Erythroblast (primary cell): ENCODE data around the gene KDM2A.
"Not testable (repeated sequence)": the region's sequence is repeated elsewhere in the genome, so short reads cannot be mapped to it uniquely, and the experiment has no call there.

ENCODE experiments used
- DNase-seq, 2 experiments: peaks; one replicate each; lab custom pipeline; 2025; lab: John Stamatoyannopoulos, UW
- GATA1 ChIP-seq: IDR thresholded peaks from 2 replicates; pipeline ENCODE4 v1.6.1; 2011; ENCODE audit warnings: low read depth, mild to moderate bottlenecking, control low read depth, low read length, moderate library complexity
- POLR2A ChIP-seq: IDR thresholded peaks from 2 replicates; pipeline ENCODE4 v1.6.1; 2011; ENCODE audit warnings: mild to moderate bottlenecking, low read length

The KDM2A gene

GRCh38 chr11:67174311-67174710 lies 55.2 kb downstream of the KDM2A start:
- no peak for DNase-seq
- no peak for TF ChIP-seq GATA1
- TF ChIP-seq POLR2A, result no peak

DNA sequence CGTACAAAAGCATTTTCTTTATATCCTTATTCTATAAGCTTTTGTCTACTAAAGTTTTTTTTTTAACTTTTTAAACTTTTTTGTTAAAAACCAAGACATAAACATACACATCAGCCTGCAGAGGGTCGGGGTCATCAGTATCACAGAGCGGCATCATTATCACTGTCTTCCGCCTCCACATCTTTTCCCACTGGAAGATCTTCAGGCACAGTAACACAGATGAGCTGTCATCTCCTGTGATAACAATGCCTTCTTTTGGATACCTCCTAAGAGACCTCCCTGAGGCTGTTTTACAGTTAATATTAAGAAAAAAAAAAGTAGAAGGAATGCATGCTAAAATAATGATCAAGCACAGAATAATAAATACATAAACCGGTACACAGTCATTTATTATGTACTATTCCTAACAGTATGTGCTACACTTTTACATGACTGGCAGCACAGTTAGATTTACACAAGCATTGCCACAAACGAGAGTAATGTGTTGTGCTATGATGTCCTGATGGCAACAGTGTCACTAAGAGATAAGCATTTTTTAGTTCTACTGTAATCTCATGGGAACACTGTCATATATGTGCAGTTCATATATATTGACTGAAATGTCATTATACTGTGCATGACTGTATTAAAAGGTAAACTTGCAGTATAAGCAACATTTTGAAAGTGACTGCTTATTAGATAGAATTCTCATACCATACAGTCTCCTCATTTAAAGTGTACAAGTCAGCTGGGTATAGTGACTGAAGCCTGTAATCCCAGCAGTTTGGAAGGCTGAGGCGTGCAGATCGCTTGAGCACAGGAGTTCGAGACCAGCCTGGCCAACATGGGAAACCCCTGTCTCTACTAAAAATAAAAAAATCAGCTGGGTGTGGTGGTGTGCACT lies 58.6 kb downstream of the KDM2A start:
- no peak for TF ChIP-seq GATA1
- no peak for TF ChIP-seq POLR2A
- peak; percentile 74 to 88 for DNase-seq

- DNase-seq, result no peak
- TF ChIP-seq POLR2A (no peak), GATA1 (no peak)
These were observed 59.4 kb downstream of the KDM2A start for GRCh38 chr11:67178421-67178820.

DNA sequence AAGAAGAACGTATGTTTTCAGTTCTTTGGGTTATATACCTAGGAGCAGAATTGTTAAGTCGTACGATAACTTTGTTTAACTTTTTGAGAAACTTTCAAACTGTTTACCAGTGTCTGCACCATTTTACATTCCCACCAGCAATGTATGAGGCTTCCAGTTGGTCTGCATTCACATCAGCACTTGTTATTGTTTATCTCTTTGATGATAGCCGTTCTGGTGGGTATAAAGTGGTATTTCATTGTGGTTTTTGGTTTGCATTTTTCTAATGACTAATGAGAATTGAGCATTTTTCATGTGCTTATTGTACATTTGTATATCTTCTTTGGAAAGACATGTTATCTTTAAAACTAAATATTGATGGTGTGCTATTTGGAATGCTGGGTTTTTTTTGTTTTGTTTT lies 59.8 kb downstream of the KDM2A start:
- TF ChIP-seq GATA1 (no peak), POLR2A (no peak)
- DNase-seq, result no peak

DNA sequence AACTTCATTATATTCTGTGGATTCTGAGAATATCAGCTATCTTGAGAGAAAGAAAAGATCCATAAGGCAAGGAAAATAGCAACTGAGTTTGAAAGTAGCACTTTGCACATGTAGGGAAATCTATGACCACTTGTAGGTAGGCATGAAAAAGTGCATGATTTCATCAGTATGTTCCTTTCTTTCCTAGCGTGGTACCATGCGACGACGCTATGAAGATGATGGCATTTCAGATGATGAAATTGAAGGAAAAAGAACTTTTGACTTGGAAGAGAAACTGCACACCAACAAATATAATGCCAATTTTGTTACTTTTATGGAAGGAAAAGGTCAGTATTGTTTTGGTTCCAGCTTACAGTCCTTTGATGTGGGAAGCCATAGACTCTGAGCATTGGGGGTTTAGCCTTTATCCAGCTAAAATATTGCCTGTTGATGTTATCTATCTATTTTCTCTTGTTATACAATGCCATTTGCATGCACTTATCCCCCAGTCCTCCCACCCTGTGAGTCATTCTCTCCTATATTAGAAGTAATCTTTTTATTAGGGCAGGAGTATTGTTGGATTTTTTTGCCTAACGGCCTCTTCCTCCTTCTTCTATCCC lies 60.9 kb downstream of the KDM2A start:
- TF ChIP-seq GATA1 (no peak), POLR2A (no peak)
- DNase-seq, result no peak

- DNase-seq, result no peak
- TF ChIP-seq POLR2A (no peak), GATA1 (no peak)
These were observed 75.0 kb downstream of the KDM2A start for GRCh38 chr11:67194096-67194495.

DNA sequence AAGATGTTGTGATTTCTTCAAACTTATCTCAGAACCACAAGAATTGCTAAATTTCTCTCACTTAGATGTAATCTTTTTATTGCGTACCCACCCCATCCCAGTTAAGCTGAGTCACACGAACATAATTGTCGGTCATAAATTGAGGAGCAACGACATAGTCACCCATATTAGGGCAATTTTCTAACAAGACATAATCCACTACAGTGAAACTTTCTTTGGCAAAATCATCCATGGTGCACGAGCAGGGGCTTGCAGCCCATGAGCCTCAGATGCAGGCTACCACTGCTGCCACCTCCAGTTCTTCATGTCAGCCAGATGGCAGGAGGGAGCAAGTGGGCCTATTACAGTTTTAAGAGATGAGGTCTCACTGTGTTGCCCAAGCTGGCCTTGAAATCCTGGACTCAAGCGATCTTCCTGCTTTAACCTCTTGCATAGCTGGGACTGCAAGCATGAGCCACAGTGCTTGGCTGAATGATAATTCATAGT lies 77.0 kb downstream of the KDM2A start:
- DNase-seq, result no peak
- TF ChIP-seq GATA1 (no peak), POLR2A (no peak)

GRCh38 chr11:67197606-67198005 lies 78.5 kb downstream of the KDM2A start:
- no peak for DNase-seq
- TF ChIP-seq POLR2A (no peak), GATA1 (no peak)

DNA sequence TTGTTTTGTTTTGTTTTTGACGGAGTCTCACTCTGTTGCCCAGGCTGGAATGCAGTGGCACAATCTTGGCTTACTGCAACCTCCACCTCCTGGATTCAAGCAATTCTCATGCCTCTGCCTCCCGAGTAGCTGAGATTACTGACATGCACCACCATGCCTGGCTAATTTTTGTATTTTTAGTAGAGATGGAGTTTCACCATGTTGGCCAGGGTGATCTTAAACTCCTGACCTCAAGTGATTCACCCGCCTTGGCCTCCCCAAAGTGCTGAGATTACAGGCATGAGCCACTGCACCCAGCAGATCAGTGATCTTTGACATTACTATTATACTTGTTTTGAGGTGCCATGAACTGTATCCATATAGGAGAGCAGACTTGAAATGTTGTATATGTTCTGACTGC lies 79.7 kb downstream of the KDM2A start:
- DNase-seq, result not testable (repeated sequence)

- TF ChIP-seq GATA1 (no peak), POLR2A (no peak)
- no peak for DNase-seq
These were observed 80.7 kb downstream of the KDM2A start for GRCh38 chr11:67199751-67200150.

DNA sequence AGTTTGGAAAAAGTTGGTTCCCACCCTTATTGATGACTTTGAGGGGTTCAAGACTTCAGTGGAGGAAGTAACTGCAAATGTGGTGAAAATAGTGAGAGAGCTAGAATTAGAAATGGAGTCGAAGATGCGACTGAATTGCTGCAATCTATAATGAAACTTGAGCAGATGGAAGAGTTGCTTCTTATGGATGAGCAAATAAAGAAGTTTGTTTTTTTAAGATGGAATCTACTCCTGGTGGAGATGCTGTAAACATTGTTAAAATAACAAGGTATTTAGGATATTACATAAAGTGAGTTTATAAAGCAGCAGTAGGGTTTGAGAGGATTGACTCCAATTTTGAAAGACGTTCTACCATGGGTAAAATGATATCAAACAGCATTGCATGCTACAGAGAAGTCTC lies 83.0 kb downstream of the KDM2A start:
- TF ChIP-seq GATA1 (no peak), POLR2A (no peak)

GRCh38 chr11:67204822-67205221 lies 85.8 kb downstream of the KDM2A start:
- DNase-seq, result no peak
- TF ChIP-seq POLR2A, result no peak
- no peak for TF ChIP-seq GATA1

More for the DNA sequence above, 83.0 kb downstream of the KDM2A start:
- no peak for DNase-seq

DNA sequence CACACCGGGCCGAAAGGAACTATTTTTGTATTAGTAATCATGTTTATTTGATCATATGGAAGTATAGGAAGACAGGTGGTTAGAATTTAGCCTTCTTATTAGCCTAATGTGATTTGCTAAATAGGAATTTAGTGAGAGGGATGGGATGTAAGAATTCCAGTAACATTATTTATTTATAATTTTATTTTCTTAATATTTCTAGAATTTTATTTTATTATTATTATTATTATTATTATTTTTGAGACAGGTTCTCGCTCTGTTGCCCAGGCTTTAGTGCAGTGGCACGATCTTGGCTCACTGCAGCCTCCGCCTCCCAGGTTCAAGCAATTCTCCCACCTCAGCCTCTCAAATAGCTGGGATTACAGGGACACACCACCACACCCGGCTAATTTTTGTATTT lies 90.2 kb downstream of the KDM2A start:
- not testable (repeated sequence) for DNase-seq

DNA sequence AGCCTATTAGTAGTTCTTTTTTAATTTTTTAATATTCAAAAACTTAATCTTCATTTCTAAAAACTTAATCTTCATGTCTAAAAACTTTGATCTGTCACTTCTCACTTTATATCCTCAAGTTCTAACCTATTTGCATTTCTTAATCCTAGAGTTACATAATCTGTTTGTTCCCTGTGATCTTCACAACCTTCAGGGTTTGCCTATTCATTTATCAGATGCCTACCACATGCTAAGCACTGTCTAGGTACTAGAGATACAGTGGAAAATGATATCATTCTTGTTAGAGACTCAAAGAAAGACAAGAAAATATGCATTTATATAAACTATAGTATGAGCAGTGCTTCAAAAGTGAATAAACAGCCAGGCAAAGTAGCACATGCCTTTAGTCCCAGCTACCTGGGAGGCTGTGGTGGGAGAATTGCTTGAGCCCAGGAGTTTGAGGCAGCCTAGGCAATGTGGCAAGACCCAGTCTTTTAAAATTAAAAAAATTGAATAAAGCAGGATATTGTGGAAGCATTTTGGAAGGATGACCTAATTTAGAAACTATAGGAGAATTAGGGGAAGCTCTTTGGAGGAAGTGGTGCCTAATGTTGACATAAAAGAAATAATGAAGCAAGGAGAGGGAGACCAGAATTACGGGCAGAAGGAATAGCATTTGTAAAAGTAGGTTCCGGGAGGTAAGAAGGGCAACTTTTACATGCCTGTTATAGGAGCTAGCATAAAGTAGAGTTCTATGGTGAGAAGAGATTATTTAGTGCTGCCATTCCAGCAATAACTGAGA lies 92.8 kb downstream of the KDM2A start:
- DNase-seq, result peak; percentile 74 to 88
- TF ChIP-seq GATA1 (no peak), POLR2A (no peak)

DNA sequence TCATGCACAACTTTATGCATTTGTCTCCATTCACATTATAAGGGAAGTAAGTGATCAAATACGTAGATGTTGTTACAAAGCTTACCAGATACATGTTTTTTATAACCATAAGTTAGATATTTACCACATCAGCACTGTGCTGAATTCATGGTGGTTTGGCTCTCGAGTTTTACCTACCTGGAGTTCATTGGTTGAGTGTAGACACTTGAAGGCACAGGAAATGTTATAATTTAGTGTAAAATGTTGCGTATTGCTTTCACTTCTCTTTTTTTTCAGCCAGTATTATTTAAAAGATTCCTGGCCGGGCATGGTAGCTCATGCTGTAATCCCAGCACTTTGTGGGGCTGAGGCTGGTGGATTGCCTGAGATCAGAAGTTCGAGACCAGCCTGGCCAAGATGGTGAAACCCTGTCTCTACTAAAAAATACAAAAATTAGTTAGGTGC lies 94.1 kb downstream of the KDM2A start:
- no peak for TF ChIP-seq GATA1
- TF ChIP-seq POLR2A, result no peak
- no peak for DNase-seq
